HFFc6 (cell line): ENCODE results near the gene ELP6. TPM values are rescaled to one million over a fixed set of nuclear protein-coding genes. Genes with fewer than 3 reads are reported as not detected.
"Not testable (repeated sequence)": the region's sequence is repeated elsewhere in the genome, so short reads cannot be mapped to it uniquely, and the experiment has no call there.

Experiments
- DNase-seq: peaks from one replicate; pipeline ENCODE4 v3.0.0-alpha.2; 2018
- H3K27ac Mint-ChIP-seq: 2 replicates; pipeline ENCODE4 v1.8.0; 2020; ENCODE audit warnings: mild to moderate bottlenecking, mixed read lengths
- H3K27me3 Mint-ChIP-seq: 2 replicates; pipeline ENCODE4 v1.8.0; 2021; ENCODE audit warnings: mild to moderate bottlenecking, moderate library complexity, mixed read lengths; ENCODE audit not compliant: insufficient read depth
- H3K36me3 Mint-ChIP-seq: 2 replicates; pipeline ENCODE4 v1.8.0; 2021; ENCODE audit warnings: low read depth, mixed read lengths
- H3K4me1 Mint-ChIP-seq: 2 replicates; pipeline ENCODE4 v1.8.0; 2020; ENCODE audit warnings: low read depth, mixed read lengths
- H3K4me3 Mint-ChIP-seq: 2 replicates; pipeline ENCODE4 v1.8.0; 2020; ENCODE audit warnings: mild to moderate bottlenecking, moderate library complexity, mixed read lengths
- H3K9me3 Mint-ChIP-seq: 2 replicates; pipeline ENCODE4 v1.8.0; 2020; ENCODE audit warnings: mild to moderate bottlenecking, mixed read lengths
- total RNA-seq, 6 experiments: library from RNA; stranded (reverse); fragmentation: NEBNext Ultra II Directional; extraction: Animal tissue kit (Norgen Biotek cat#: 25700); gene quantifications; 2 replicates in 1 of 6; 3 replicates in 5 of 6; pipeline ENCODE4 v1.2.3, GENCODE V29; 2021
- TF ChIP-seq, protein P1 (sequence below): fragments of 200-600 bp; sonication (generic); IDR thresholded peaks from 2 replicates; pipeline ENCODE4 v1.5.0; 2021; ENCODE audit warnings: antibody characterized with exemption, mild to moderate bottlenecking

ELP6 gene
- total RNA-seq, 6 experiments from 2014 or later = 30.4 to 36.2 (median 34.5) TPM

GRCh38 chr3:47475029-47475569 lies 38.4 kb downstream of the ELP6 start:
- TF ChIP-seq, protein P1, sequence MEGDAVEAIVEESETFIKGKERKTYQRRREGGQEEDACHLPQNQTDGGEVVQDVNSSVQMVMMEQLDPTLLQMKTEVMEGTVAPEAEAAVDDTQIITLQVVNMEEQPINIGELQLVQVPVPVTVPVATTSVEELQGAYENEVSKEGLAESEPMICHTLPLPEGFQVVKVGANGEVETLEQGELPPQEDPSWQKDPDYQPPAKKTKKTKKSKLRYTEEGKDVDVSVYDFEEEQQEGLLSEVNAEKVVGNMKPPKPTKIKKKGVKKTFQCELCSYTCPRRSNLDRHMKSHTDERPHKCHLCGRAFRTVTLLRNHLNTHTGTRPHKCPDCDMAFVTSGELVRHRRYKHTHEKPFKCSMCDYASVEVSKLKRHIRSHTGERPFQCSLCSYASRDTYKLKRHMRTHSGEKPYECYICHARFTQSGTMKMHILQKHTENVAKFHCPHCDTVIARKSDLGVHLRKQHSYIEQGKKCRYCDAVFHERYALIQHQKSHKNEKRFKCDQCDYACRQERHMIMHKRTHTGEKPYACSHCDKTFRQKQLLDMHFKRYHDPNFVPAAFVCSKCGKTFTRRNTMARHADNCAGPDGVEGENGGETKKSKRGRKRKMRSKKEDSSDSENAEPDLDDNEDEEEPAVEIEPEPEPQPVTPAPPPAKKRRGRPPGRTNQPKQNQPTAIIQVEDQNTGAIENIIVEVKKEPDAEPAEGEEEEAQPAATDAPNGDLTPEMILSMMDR = no peak
- H3K27ac Mint-ChIP-seq = peak overlapping the region; percentile 67
- no peaks in the 10 kb centered on the region for H3K27me3 Mint-ChIP-seq
- peaks cover 28% of the 10 kb centered on the region for H3K4me1 Mint-ChIP-seq
- H3K9me3 Mint-ChIP-seq = no peaks in the 10 kb centered on the region
- H3K4me3 Mint-ChIP-seq = peak overlapping the region; percentile 94
- DNase-seq = peak; percentile 22
- no peaks in the 10 kb centered on the region for H3K36me3 Mint-ChIP-seq

GRCh38 chr3:47473391-47473790 lies 40.1 kb downstream of the ELP6 start:
- TF ChIP-seq, protein P1 = no peak
- Mint-ChIP-seq H3K9me3 (no peaks in the 10 kb centered on the region), H3K4me1 (peaks cover 28% of the 10 kb centered on the region), H3K27ac (no peak overlapping the region), H3K27me3 (no peaks in the 10 kb centered on the region), H3K36me3 (peaks cover 1% of the 10 kb centered on the region; the same call in 1 of the 2 replicates), H3K4me3 (peak overlapping the region; percentile 55; the same call in 1 of the 2 replicates)
- no peak for DNase-seq

- Mint-ChIP-seq H3K4me3 (no peak overlapping the region), H3K27ac (no peak overlapping the region), H3K4me1 (peaks cover 20% of the 10 kb centered on the region), H3K27me3 (no peaks in the 10 kb centered on the region; the same call in 1 of the 2 replicates), H3K9me3 (no peaks in the 10 kb centered on the region), H3K36me3 (peaks cover 12% of the 10 kb centered on the region)
- DNase-seq = no peak
- TF ChIP-seq, protein P1 = no peak
Observed at GRCh38 chr3:47469616-47470015, 43.9 kb downstream of the ELP6 start.

DNA sequence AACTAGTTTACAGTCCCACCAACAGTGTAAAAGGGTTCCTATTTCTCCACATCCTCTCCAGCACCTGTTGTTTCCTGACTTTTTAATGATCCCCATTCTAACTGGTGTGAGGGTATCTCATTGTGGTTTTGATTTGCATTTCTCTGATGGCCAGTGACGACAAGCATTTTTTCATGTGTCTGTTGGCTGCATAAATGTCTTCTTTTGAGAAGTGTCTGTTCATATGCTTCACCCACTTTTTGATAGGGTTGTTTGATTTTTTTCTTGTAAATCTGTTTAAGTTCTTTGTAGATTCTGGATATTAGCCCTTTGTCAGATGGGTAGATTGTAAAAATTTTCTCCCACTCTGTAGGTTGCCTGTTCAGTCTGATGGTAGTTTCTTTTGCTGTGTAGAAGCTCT lies 45.2 kb downstream of the ELP6 start:
- H3K4me1 Mint-ChIP-seq = peaks cover 12% of the 10 kb centered on the region
- H3K4me3 Mint-ChIP-seq, DNase-seq, H3K27ac Mint-ChIP-seq, H3K27me3 Mint-ChIP-seq, H3K9me3 Mint-ChIP-seq: not testable (repeated sequence)
- H3K36me3 Mint-ChIP-seq = peaks cover 12% of the 10 kb centered on the region

DNA sequence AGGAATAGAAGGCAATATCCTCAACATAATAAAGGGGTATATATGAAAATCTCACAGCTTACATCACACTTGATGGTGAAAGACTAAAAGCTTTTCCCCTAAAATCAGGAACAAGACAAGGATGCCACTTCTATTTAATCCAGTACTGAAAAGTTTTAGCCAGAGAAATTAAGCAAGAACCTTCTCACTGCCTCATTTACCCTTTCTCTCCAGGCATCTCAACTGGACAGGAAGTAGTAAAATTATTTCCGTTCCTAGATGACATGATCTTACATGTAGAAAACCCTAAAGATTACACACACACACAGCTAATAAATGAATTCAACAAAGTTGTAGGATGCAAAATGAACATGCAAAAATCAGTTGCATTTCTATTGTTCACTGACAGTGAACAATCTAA lies 48.9 kb downstream of the ELP6 start:
- Mint-ChIP-seq H3K27ac (no peak overlapping the region), H3K27me3 (no peaks in the 10 kb centered on the region; the same call in 1 of the 2 replicates), H3K9me3 (peaks cover 1% of the 10 kb centered on the region), H3K4me3 (no peak overlapping the region), H3K4me1 (peaks cover 10% of the 10 kb centered on the region; the same call in 1 of the 2 replicates), H3K36me3 (peaks cover 13% of the 10 kb centered on the region)
- no peak for DNase-seq
- TF ChIP-seq, protein P1 = no peak

DNA sequence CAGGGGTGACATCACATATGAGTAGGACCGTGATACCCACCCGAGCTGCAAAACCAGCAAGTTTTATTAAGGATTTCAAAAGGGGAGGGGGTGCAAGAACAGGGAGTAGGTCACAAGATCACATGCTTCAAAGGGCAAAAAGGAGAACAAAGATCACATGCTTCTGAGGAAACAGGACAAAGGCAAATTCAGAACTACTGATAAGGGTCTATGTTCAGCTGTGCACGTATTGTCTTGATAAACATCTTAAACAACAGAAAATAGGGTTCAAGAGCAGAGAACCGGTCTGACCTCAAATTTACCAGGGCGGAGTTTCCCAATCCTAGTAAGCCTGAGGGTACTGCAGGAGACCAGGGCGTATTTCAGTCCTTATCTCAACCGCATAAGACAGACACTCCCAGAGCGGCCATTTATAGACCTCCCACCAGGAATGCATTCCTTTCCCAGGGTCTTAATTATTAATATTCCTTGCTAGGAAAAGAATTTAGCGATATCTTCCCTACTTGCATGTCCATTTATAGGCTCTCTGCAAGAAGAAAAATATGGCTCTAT lies 53.9 kb downstream of the ELP6 start:
- not testable (repeated sequence) for H3K9me3 Mint-ChIP-seq, H3K4me1 Mint-ChIP-seq, H3K27me3 Mint-ChIP-seq, H3K4me3 Mint-ChIP-seq, DNase-seq, H3K36me3 Mint-ChIP-seq, H3K27ac Mint-ChIP-seq
